Cardiac fibroblast (primary cell): ENCODE data around the gene PAX9.

ENCODE experiments used
- DNase-seq, 2 donors: peaks; one replicate each; pipeline versions ENCODE4 v3.0.0 to v3.0.0-alpha.2; 2010; ENCODE audit warnings: low read depth in 2 of 2
- H3K4me3 ChIP-seq, 2 donors: replicated peaks in 1 of 2; 1 replicate in 1 of 2; 2 replicates in 1 of 2; pipeline ENCODE4 v1.5.1; 2011; ENCODE audit warnings: low read depth in 2 of 2, low read length in 2 of 2, mild to moderate bottlenecking in 2 of 2, moderate library complexity in 1 of 2
- TF ChIP-seq, protein P1 (sequence below): IDR thresholded peaks from one replicate; pipeline ENCODE4 v1.5.1; 2011; ENCODE audit warnings: low read depth, mild to moderate bottlenecking, low read length, inconsistent platforms

The PAX9 gene

DNA sequence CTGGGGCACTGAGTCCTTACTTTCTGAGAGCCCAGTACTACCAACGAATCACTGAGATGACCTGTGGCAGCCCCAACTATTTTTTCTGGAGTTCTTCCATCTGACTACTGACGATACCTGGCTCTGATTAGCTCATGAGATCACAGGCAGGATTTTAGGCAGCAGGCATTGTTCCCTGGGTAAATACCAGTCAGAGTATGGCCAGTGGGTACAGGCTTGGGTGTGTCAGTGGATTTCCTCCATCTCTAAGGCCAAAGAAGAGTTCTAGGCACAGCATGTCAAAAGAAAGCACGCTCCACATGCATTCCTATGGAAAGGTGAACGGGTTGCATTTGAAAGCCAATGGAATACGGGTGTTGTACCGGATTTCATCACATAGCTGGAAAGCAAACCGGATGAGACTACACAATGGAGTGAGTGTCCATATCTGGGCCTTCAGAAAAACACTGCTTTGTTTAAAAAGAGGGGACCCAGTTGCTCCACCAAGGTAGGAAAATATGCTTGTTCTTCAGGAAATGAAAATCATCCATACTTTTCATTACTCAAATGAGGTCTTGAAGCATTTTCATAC is 55.0 kb downstream of the PAX9 start:
- DNase-seq, result no peak
- no peak overlapping the region for H3K4me3 ChIP-seq
- TF ChIP-seq, protein P1, sequence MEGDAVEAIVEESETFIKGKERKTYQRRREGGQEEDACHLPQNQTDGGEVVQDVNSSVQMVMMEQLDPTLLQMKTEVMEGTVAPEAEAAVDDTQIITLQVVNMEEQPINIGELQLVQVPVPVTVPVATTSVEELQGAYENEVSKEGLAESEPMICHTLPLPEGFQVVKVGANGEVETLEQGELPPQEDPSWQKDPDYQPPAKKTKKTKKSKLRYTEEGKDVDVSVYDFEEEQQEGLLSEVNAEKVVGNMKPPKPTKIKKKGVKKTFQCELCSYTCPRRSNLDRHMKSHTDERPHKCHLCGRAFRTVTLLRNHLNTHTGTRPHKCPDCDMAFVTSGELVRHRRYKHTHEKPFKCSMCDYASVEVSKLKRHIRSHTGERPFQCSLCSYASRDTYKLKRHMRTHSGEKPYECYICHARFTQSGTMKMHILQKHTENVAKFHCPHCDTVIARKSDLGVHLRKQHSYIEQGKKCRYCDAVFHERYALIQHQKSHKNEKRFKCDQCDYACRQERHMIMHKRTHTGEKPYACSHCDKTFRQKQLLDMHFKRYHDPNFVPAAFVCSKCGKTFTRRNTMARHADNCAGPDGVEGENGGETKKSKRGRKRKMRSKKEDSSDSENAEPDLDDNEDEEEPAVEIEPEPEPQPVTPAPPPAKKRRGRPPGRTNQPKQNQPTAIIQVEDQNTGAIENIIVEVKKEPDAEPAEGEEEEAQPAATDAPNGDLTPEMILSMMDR, result no peak

DNA sequence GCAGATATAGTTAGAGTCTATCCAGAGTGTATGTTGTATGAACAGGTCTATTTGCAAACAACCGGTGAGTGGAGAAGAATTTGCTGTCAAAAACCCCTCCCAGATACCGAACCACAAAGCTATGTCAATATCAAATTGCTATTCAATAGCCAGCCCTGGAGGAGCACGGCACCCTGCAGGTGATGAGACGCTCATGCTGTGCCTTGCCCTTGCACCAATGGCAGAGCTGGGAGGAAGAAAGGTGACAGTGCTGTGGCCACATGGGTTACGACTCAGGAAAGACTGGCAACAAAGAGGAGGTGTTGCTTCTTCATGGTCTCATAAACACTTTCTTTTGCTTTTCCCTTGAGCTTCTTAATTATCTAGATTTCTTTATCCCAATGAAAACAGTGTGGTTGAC is 55.7 kb downstream of the PAX9 start:
- no peak for DNase-seq
- TF ChIP-seq, protein P1, result no peak
- no peak overlapping the region for H3K4me3 ChIP-seq

DNA sequence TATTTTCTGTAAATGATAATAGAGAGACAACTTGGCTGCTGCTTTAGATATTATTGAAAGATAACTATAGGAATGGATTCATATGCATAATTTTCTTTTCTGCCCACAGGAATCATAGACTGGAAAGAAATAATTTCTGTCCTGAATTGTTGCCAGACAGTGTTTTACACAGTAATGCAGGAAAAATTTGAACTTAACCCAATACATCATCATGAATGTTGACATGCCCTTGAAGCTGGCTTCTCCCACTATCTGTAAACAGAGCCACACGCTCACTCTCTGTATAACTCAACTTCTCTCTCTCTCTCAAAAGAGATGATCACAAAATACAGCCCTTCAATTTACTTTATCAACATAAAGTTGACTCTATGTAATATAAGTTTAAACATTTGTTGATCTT is 56.6 kb downstream of the PAX9 start:
- TF ChIP-seq, protein P1, result no peak
- peak in 1 of 2 donors; percentile 7 for DNase-seq
- H3K4me3 ChIP-seq, result no peak overlapping the region

DNA sequence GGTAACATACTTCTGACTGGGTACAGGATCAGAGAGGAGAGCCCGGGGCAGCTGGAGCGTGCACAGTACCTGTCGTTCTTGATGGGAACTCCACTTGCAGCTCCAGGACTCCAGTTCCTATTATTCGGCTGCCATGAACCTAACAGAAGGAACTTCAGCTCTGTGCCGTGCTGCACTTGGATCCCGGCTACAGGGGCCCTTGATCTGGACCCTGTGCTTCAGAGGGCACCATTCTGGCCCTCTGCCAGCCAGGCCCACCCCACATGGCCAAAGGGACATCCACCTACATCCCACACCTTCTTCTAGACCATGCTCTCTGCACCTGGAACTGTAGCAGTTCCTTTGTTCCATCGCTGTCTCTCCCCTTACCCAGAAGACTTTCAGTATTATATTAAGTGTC is 58.2 kb downstream of the PAX9 start:
- H3K4me3 ChIP-seq, result no peak overlapping the region
- DNase-seq, result no peak
- TF ChIP-seq, protein P1, result no peak

DNA sequence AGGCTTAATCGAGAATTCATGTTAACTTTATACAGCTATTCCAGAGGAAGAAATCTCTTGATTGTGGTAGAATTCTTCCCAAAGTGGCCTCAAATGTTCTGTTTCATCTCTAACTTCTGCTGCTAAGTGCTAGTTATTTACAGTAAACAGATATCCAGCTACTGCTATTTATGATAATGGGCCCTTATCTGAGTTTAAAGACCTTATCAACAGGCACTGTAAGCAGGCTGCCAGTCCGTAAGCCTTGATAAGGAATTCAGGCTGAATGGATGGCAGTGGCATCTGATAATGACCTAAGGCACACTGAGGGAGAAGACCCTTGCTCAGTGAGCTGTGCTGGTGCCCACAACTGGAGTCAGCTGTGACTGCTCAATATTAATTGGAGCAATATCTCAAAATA is 59.0 kb downstream of the PAX9 start:
- TF ChIP-seq, protein P1, result no peak
- no peak for DNase-seq
- H3K4me3 ChIP-seq, result no peak overlapping the region

DNA sequence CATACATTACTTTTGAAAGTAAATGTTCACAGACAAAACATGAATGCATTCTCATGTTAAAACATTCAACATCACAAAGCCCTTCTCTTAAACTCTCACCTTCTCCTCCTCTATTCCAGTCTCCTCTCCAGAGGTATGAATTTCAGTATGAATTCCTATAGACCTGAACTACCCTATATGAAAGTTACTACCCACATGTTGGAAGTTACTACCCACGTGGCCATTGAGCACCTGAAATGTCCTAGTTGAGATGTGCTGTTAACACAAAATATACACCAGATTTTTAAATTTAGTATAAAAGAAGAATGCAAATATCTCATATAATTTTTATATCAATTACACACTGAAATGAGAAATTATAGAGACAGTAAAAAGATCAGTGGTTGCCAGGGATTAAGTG is 60.2 kb downstream of the PAX9 start:
- TF ChIP-seq, protein P1, result no peak
- H3K4me3 ChIP-seq, result no peak overlapping the region
- no peak for DNase-seq

DNA sequence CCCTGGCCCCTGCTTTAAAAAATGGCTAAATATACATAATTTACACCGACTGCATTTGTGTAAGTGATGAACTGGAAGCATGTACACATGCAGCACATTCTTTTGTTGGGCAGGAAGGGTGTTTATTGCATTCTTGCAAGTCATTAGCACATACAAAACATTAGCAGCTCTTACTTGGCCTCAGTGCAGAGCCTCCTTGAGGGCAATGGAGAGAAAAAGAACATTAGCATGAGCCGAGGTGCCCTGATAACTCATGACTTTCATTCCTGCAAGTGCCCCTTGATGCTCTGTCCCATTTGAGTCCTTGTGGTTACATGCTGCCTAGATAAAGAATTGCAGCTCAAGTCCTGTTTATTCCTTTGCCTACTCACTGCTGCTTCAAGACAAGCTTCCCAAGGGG is 61.9 kb downstream of the PAX9 start:
- TF ChIP-seq, protein P1, result no peak
- DNase-seq, result no peak
- H3K4me3 ChIP-seq, result no peak overlapping the region
